NCI-H1694 (cell line): Measurements from ENCODE around the gene JPT2.
"Not testable (repeated sequence)": the region's sequence is repeated elsewhere in the genome, so short reads cannot be mapped to it uniquely, and the experiment has no call there.

Experiments used
- DNase-seq: peaks from one replicate; lab custom pipeline; 2025; lab: John Stamatoyannopoulos, UW

JPT2 gene

GRCh38 chr16:1674751-1675664 is 3.1 kb upstream of the JPT2 start:
- DNase-seq = no peak

DNA sequence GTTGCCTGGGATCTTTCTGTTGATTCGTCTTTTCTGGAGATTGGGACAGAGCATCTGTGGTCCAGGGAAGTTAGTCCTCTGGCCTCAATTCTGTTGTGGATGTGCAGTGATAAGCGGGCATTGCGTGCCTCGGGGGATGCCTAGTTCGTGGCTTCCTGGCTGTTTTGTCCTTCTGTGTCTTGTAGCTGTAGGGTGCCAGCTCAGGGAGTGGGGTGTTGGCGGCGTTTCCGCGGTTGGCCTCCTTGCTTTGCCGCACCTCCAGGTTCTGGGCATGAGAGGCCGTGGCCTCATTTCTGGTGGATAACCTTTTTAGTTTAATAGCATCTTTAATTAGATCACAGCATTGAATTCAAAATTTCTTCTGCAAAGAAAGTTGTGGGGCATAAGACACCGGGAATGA is 1.4 kb upstream of the JPT2 start:
- no peak for DNase-seq

DNA sequence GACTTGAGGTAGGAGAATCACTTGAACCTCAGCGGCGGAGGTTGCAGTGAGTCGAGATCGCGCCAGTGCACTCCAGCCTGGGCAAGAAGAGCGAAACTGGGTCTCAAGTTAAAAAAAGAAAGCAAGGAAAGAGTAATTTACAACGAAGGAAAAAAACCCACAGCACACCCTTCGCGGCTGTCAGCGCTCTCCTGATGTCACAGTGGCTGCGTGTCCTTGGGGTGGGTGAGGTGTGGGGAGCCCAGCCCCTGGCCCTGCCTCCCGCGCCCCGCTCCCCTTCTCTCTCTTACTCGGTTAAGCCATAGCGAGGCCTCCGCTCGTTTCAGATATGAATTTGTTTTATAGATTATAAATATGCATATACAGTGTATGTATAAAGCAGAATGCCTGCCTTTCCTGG is 740 bp upstream of the JPT2 start:
- DNase-seq = no peak

GRCh38 chr16:1678500-1679098 is 520 bp downstream of the JPT2 start:
- no peak for DNase-seq

- no peak for DNase-seq
Measured at GRCh38 chr16:1680361-1680760, 2.3 kb downstream of the JPT2 start.

DNA sequence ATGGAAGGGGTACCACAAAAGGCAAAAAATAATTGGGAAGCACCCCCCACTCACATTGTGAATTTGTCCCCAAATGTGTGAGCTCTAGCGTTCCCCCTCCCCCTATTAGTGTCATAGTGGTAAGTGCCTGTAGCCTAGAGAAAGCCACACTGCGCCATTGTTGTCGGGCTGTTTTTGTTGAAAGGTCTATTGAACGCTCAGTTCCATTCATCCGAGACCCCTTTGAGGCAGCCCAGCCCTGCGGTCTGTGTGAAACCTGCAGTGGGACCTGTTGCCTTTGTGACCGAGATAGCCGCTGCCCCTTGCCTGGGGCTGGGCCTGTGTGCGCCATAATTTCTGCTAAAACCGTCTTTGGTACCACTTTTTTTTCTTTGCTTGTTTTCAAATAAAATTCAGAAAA is 3.0 kb downstream of the JPT2 start:
- DNase-seq = no peak

DNA sequence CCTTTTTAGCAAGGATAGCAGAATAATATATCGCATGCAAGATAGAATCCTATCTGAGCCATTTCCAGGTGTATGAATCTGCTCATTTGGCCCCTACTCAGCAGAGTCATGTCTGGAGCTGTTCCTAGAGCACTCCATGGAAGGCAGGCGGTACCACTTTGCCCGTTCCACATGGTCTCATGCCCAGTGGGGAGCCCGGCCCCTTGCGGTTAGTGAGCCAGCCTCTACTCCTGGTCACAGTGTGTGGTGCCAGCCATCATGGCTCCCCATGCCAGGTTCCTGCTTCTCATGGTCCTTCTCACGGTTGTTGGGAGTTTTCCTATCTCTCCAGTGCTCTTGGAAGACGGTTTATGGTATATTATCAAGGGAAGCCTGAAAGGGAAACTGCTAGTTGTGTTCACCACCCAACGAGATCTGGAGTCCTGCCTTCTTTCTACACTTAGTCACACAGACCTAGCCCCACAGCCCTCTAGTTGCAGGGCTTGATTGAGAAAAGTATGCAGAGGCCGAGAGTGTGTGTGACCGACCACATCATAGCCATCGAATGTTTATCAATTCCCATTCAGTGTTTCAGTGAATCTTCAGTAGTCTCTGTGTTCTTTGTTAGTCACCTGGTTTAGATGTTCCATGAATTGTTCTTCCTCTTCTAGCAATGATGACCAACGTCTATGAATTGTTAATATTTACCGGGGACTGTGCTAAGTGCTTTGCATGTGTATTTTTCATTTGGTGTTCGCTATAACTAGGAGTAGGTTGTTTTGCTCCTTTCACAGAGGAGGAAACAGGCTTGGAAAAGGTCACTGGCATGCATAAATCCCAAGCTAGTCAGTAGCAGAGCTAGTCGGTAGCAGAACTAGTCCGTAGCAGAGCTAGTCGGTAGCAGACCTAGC is 9.6 kb downstream of the JPT2 start:
- DNase-seq = no peak

- DNase-seq = no peak
Measured at GRCh38 chr16:1688807-1689560, 10.9 kb downstream of the JPT2 start.

DNA sequence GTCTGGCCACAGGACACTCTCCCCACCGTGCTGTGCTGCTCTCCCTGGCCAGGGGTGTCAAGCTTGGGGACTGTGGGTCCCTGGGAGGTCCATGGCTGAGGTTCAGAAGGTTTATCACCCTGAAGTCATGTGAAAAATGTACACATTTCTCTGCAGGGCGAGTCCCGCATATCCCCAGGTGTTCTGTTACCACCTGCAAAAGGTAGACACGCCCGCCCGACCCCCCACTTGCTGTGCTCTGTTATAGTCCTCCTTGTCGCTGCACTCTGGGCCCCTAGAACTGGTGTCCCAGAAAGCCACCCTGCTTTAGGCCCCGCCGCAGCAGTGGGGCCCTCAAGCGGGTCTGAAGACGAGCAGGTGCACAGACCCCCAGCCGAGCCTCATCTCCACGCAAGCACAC is 11.8 kb downstream of the JPT2 start:
- no peak for DNase-seq

GRCh38 chr16:1690810-1691209 is 12.7 kb downstream of the JPT2 start:
- no peak for DNase-seq

- no peak for DNase-seq
Measured at GRCh38 chr16:1691276-1691675, 13.2 kb downstream of the JPT2 start.

DNA sequence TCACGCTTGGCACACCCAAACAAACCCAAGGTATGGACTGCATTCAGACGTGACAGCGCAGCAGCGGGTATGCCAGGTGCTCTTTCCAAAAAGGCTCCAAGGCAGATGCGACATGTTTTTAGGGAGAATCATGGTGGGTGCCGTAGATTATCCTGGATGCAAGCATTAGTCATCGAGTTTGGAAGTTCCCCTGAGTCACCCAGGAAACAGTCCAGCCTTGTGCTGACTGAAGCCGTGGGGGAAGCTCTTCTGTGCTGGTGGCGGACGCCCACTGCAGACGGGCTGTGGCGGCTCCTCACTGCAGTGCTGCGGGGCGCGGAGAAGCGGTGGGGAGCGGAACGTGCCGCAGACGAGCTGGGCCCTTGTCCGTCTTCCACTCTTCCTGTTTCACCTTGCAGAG is 13.9 kb downstream of the JPT2 start:
- DNase-seq = no peak

DNA sequence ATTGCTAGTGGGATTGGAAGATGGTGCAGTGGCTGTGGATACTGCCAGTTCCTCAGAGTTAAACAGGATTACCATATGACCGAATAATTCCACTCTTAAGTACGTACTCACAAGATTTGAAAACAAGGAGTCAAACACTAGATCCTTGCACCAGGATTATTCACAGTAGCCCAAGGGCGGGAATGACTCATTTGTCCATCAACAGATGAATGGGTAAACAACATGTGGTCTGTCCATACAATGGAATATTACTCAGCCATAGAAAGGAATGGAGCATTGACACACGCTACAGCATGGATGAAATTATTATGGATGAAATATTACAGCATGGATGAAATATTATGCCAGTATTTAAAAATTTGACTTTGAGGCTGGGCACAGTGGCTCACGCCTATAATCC is 18.8 kb downstream of the JPT2 start:
- DNase-seq = no peak

DNA sequence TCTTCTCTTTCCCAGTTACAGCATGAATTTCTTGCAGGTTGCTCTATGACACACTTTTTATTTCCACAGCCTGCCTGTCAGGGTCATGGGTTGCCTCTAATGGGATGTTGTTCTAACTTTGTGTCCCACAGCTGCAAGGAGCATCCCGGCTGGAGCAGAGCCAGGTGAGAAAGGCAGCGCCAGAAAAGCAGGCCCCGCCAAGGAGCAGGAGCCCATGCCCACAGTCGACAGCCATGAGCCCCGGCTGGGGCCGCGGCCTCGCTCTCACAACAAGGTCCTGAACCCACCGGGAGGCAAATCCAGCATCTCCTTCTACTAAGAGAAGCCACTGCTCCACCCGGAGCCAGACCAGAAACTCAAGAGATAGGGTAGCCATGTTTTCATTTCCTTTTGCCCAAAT is 20.6 kb downstream of the JPT2 start:
- DNase-seq = no peak

GRCh38 chr16:1700246-1700645 is 22.2 kb downstream of the JPT2 start:
- no peak for DNase-seq

- DNase-seq = no peak
Measured at GRCh38 chr16:1701216-1701878, 23.3 kb downstream of the JPT2 start.

DNA sequence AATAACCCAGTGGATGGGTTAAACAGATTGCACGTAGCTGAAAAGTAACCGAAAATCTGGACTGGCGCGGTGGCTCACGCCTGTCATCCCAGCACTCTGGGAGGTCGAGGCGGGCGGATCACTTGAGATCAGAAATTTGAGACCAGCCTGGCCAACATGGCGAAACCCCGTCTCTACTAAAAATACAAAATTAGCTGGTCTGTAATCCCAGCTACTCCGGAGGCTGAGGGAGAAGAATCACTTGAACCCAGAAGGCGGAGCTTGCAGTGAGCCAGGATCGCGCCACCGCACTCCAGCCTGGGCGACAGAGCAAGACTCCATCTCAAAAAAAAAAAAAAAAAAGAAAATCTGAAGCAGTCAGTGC is 27.2 kb downstream of the JPT2 start:
- not testable (repeated sequence) for DNase-seq

DNA sequence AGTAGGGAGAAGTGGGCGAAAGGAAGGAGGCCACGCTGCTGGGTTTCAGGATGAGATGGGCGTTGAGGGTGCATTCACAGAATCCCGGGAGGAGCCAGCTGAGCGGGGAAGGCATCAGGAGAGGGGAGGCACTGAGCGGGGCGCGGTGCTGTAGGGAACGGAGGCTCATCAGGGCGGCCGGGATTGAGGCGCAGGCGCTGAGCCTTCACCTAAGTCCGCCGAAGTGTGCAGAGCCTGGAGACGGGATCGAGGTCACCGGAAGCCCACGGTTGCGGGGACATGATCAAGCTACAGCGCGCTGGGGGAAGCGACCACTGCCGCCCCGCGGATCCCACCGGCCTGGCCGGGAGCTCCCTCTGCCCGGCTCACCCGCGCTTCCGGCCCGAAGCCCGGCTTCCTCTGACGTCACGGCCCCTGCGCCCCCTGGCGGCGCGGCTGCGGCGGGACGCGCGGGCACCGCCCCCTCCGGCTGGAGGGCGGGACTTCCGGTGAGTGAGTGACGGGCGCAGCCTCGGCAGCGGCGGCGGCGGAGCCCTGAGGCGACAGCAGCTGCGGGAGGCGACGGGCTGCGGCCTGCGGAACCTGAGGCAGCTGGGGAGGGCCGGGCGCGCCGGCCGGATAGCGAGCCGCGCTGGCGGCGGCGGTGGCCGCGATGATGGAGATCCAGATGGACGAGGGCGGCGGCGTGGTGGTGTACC is 27.8 kb downstream of the JPT2 start, which contains the start of gene MAPK8IP3:
TSS of gene MAPK8IP3 (plus strand) at position 508 of the 698 bp plus-strand sequence. CDS start at position 653, 145 bp downstream.
- DNase-seq = peak; percentile 66

DNA sequence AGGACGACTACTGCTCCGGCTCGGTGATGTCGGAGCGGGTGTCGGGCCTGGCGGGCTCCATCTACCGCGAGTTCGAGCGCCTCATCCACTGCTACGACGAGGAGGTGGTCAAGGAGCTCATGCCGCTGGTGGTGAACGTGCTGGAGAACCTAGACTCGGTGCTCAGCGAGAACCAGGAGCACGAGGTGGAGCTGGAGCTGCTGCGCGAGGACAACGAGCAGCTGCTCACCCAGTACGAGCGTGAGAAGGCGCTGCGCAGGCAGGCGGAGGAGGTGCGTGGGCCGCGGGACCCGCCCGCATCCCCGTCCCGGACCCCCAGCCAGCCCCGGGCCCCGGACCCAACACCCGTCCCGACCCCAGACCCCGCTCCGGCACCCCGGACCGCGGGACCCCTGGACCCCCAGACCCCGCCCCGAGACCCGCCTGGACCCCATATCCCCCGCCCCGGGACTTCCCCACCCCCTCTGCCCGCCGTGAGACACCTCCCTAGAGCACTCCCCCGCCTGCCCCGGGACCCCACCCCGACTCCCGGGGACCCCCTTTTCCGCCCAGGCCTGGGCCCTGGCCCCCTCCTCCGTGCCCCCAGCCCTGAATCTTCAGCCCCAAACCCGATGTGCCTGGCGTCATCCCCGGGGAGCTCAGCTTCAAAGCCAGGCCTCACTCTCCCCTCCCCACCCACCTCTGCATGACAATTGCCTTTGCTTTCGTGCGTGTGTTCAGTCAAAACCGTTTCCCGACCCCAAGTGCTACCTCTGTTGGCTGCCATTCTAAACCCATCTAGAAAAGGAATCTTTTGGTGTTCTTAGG is 28.5 kb downstream of the JPT2 start:
- no peak for DNase-seq
